Panc1 (cell line): ENCODE results near the gene CCDC183.

Experiments
- CTCF ChIP-seq: fragments of 450-650 bp; IDR thresholded peaks from 2 replicates; pipeline ENCODE4 v1.5.1; 2017; ENCODE audit warnings: mild to moderate bottlenecking
- POLR2AphosphoS5 ChIP-seq: IDR thresholded peaks from 2 replicates; pipeline ENCODE4 v1.6.1; 2012; ENCODE audit warnings: mild to moderate bottlenecking, low read depth, low read length, moderate library complexity
- REST ChIP-seq, 2 experiments: IDR thresholded peaks; 2 replicates each; pipeline ENCODE4 v1.6.1; 2011 to 2012; ENCODE audit warnings: low read depth in 2 of 2, control low read depth in 1 of 2, low read length in 1 of 2, mild to moderate bottlenecking in 1 of 2, moderate library complexity in 1 of 2; ENCODE audit not compliant: insufficient read depth in 1 of 2
- SIN3A ChIP-seq: IDR thresholded peaks from 2 replicates; pipeline ENCODE4 v1.6.1; 2012; ENCODE audit warnings: low read depth, mild to moderate bottlenecking, low read length, moderate library complexity, borderline replicate concordance; ENCODE audit not compliant: insufficient read depth

GRCh38 chr9:136748666-136749611 is 47.2 kb upstream of the CCDC183 start:
- TF ChIP-seq CTCF (no peak), SIN3A (no peak), POLR2AphosphoS5 (no peak), REST (IDR thresholded peaks at IDR 0.05; ENCODE audit: insufficient read depth in 1 of 2, low read depth in 2 of 2, low read length in 1 of 2) (no peak)
